Ishikawa (cell line): ENCODE data around the gene LY86.

Source experiments
- CEBPB ChIP-seq: IDR thresholded peaks from 2 replicates; pipeline ENCODE4 v1.6.1; 2012
- CREB1 ChIP-seq: IDR thresholded peaks from 2 replicates; pipeline ENCODE4 v1.6.1; 2012; ENCODE audit warnings: low read depth
- EGR1 ChIP-seq: IDR thresholded peaks from 2 replicates; pipeline ENCODE4 v1.6.1; 2012
- EP300 ChIP-seq: IDR thresholded peaks from 2 replicates; pipeline ENCODE4 v1.6.1; 2012; ENCODE audit warnings: borderline replicate concordance
- FOXM1 ChIP-seq: IDR thresholded peaks from 2 replicates; pipeline ENCODE4 v1.6.1; 2012; ENCODE audit warnings: low read depth, borderline replicate concordance
- MAX ChIP-seq: IDR thresholded peaks from 2 replicates; pipeline ENCODE4 v1.6.1; 2012
- NFIC ChIP-seq: IDR thresholded peaks from 2 replicates; pipeline ENCODE4 v1.6.1; 2012
- RAD21 ChIP-seq: IDR thresholded peaks from 2 replicates; pipeline ENCODE4 v1.6.1; 2012; ENCODE audit warnings: low read depth
- REST ChIP-seq: IDR thresholded peaks from 2 replicates; pipeline ENCODE4 v1.6.1; 2012; ENCODE audit warnings: low read depth, mild to moderate bottlenecking
- TAF1 ChIP-seq: IDR thresholded peaks from 2 replicates; pipeline ENCODE4 v1.6.1; 2012; ENCODE audit warnings: low read depth, mild to moderate bottlenecking
- TCF12 ChIP-seq: IDR thresholded peaks from 2 replicates; pipeline ENCODE4 v1.6.1; 2012; ENCODE audit warnings: low read depth
- TEAD4 ChIP-seq: IDR thresholded peaks from 2 replicates; pipeline ENCODE4 v1.6.1; 2012
- USF1 ChIP-seq: IDR thresholded peaks from 2 replicates; pipeline ENCODE4 v1.6.1; 2012
- YY1 ChIP-seq: IDR thresholded peaks from 2 replicates; pipeline ENCODE4 v1.6.1; 2012; ENCODE audit warnings: low read depth
- ZBTB7A ChIP-seq: IDR thresholded peaks from 2 replicates; pipeline ENCODE4 v1.6.1; 2012; ENCODE audit warnings: low read depth

Gene LY86

GRCh38 chr6:6588064-6588923, at the start of gene LY86:
TSS of gene LY86 (plus strand) at chr6:6588720. CDS start at chr6:6588735, 15 bp downstream.
- no peak for TF ChIP-seq EP300
- TF ChIP-seq TAF1, result no peak
- no peak for TF ChIP-seq USF1
- no peak for TF ChIP-seq ZBTB7A
- TF ChIP-seq NFIC, result no peak
- no peak for TF ChIP-seq FOXM1
- TF ChIP-seq TCF12, result no peak
- no peak for TF ChIP-seq CREB1
- no peak for TF ChIP-seq YY1

- no peak for TF ChIP-seq TAF1
- TF ChIP-seq USF1, result no peak
- no peak for TF ChIP-seq MAX
- TF ChIP-seq FOXM1, result no peak
- TF ChIP-seq EGR1, result no peak
- no peak for TF ChIP-seq CREB1
- no peak for TF ChIP-seq RAD21
- no peak for TF ChIP-seq YY1
Measured at GRCh38 chr6:6539036-6539435, 49.5 kb upstream of the LY86 start.

- TF ChIP-seq EP300, result no peak
- no peak for TF ChIP-seq TEAD4
- TF ChIP-seq MAX, result no peak
- TF ChIP-seq RAD21, result no peak
- no peak for TF ChIP-seq USF1
- TF ChIP-seq FOXM1, result no peak
Measured at GRCh38 chr6:6542357-6542756, 46.2 kb upstream of the LY86 start.

- TF ChIP-seq FOXM1 (no peak), TEAD4 (no peak), TAF1 (no peak), NFIC (no peak), EGR1 (no peak), ZBTB7A (no peak), YY1 (no peak), USF1 (no peak), REST (no peak), EP300 (no peak), CEBPB (no peak), RAD21 (no peak), CREB1 (no peak), MAX (no peak), TCF12 (no peak)
Measured at GRCh38 chr6:6543181-6543879, 45.2 kb upstream of the LY86 start.

- no peak for TF ChIP-seq RAD21
- TF ChIP-seq TCF12, result no peak
- TF ChIP-seq YY1, result no peak
- no peak for TF ChIP-seq USF1
- no peak for TF ChIP-seq EP300
- no peak for TF ChIP-seq TEAD4
- no peak for TF ChIP-seq EGR1
- no peak for TF ChIP-seq FOXM1
- TF ChIP-seq NFIC, result no peak
- no peak for TF ChIP-seq ZBTB7A
- TF ChIP-seq CEBPB, result no peak
- TF ChIP-seq CREB1, result no peak
- no peak for TF ChIP-seq REST
- no peak for TF ChIP-seq MAX
- TF ChIP-seq TAF1, result no peak
Measured at GRCh38 chr6:6545616-6546317, 42.8 kb upstream of the LY86 start.
